Measurements from ENCODE around the gene GNA15. TPM values are rescaled to one million over a fixed set of nuclear protein-coding genes. Genes with fewer than 3 reads are reported as not detected.

The GNA15 gene
- total RNA-seq, 1 experiment from 2014 or later: 6.2 TPM

GRCh38 chr19:3133793-3134116, 2.1 kb upstream of the GNA15 start:
- BruUV-seq (replicated peaks): no TSS peak
- in situ Hi-C loops (cut with HindIII; ENCODE audit: low pct_unique_long_range_greater_than_20kb, low sequenced_read_pairs) (no loop called here), intact Hi-C loops (cut with micrococcal nuclease; ENCODE audit: unreplicated experiment) (no loop called here)
- ATAC-seq (no peak), DNase-seq (ENCODE audit: low read depth, low spot score) (no peak)
- CTCF ChIA-PET: no interaction called here
- TF ChIP-seq SIN3A (IDR thresholded peaks at IDR 0.05; ENCODE audit: borderline replicate concordance, insufficient read depth, low read depth, low read length): no peak
- TF ChIP-seq, protein P1, sequence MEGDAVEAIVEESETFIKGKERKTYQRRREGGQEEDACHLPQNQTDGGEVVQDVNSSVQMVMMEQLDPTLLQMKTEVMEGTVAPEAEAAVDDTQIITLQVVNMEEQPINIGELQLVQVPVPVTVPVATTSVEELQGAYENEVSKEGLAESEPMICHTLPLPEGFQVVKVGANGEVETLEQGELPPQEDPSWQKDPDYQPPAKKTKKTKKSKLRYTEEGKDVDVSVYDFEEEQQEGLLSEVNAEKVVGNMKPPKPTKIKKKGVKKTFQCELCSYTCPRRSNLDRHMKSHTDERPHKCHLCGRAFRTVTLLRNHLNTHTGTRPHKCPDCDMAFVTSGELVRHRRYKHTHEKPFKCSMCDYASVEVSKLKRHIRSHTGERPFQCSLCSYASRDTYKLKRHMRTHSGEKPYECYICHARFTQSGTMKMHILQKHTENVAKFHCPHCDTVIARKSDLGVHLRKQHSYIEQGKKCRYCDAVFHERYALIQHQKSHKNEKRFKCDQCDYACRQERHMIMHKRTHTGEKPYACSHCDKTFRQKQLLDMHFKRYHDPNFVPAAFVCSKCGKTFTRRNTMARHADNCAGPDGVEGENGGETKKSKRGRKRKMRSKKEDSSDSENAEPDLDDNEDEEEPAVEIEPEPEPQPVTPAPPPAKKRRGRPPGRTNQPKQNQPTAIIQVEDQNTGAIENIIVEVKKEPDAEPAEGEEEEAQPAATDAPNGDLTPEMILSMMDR (IDR thresholded peaks at IDR 0.05): no peak
- TF ChIP-seq TCF7L2 (IDR thresholded peaks at IDR 0.05; ENCODE audit: low read depth, low read length): no peak
- no peak for TF ChIP-seq POLR2AphosphoS5 (IDR thresholded peaks at IDR 0.05; ENCODE audit: low read depth, low read length)
- TF ChIP-seq REST (IDR thresholded peaks at IDR 0.05; ENCODE audit: insufficient read depth in 1 of 2, low read depth in 2 of 2, low read length in 1 of 2): no peak
- Histone ChIP-seq H3K9me3 (ENCODE audit: control insufficient read depth, insufficient read depth, low read depth, low read length) (no peaks in the 10 kb centered on the region), H3K4me3 (ENCODE audit: low read depth in 2 of 2, low read length in 2 of 2) (no peak overlapping the region), H3K27ac (ENCODE audit: low read length) (peak overlapping the region; percentile 59; the same call in 1 of the 2 replicates), H3K4me1 (ENCODE audit: control insufficient read depth, insufficient read depth, low read length) (peaks cover 4% of the 10 kb centered on the region), H3K36me3 (ENCODE audit: control insufficient read depth, insufficient read depth, low read length) (no peaks in the 10 kb centered on the region), H3K27me3 (ENCODE audit: control insufficient read depth, insufficient read depth, low read length) (no peaks in the 10 kb centered on the region)
- POLR2A ChIA-PET: no interaction called here

GRCh38 chr19:3136684-3137055, 837 bp downstream of the GNA15 start:
- H3K4me1 ChIP-seq (ENCODE audit: control insufficient read depth, insufficient read depth, low read length): peaks cover 4% of the 10 kb centered on the region
- POLR2A ChIA-PET: no interaction called here
- TF ChIP-seq SIN3A (IDR thresholded peaks at IDR 0.05; ENCODE audit: borderline replicate concordance, insufficient read depth, low read depth, low read length) (no peak), REST (IDR thresholded peaks at IDR 0.05; ENCODE audit: insufficient read depth in 1 of 2, low read depth in 2 of 2, low read length in 1 of 2) (no peak), TCF7L2 (IDR thresholded peaks at IDR 0.05; ENCODE audit: low read depth, low read length) (no peak), POLR2AphosphoS5 (IDR thresholded peaks at IDR 0.05; ENCODE audit: low read depth, low read length) (no peak)
- TF ChIP-seq, protein P1 (IDR thresholded peaks at IDR 0.05): no peak
- in situ Hi-C loops (cut with HindIII; ENCODE audit: low pct_unique_long_range_greater_than_20kb, low sequenced_read_pairs): no loop called here
- CTCF ChIA-PET: interaction anchor here (0.6 kb wide), 1 partner anchor 744 kb away, joined by 3 read pairs; no protein-coding TSS in a partner anchor
- no peaks in the 10 kb centered on the region for H3K36me3 ChIP-seq (ENCODE audit: control insufficient read depth, insufficient read depth, low read length)
- no peak for DNase-seq (ENCODE audit: low read depth, low spot score)
- no peak for ATAC-seq
- intact Hi-C loops (cut with micrococcal nuclease; ENCODE audit: unreplicated experiment): no loop called here
- BruUV-seq (replicated peaks): no TSS peak
- no peak overlapping the region for H3K27ac ChIP-seq (ENCODE audit: low read length)
- no peaks in the 10 kb centered on the region for H3K27me3 ChIP-seq (ENCODE audit: control insufficient read depth, insufficient read depth, low read length)
- H3K9me3 ChIP-seq (ENCODE audit: control insufficient read depth, insufficient read depth, low read depth, low read length): no peaks in the 10 kb centered on the region
- peak overlapping the region; percentile 34 to 49 for H3K4me3 ChIP-seq (ENCODE audit: low read depth in 2 of 2, low read length in 2 of 2)
